DOHH2 (cell line): ENCODE data around the gene RBBP8NL.

Experiments
- H3F3A ChIP-seq: fragments of 200-600 bp; sonication (generic), shearing (Covaris generic); 2 replicates; pipeline ENCODE4 v1.6.0; 2016; ENCODE audit warnings: antibody characterized with exemption, mild to moderate bottlenecking; ENCODE audit not compliant: control insufficient read depth, insufficient read depth
- H3K27ac ChIP-seq: fragments of 200-600 bp; sonication (generic); 2 replicates; pipeline ENCODE4 v1.5.1; 2014; ENCODE audit warnings: low read depth, mild to moderate bottlenecking, low read length, moderate library complexity
- H3K27me3 ChIP-seq: fragments of 200-600 bp; sonication (generic); 2 replicates; pipeline ENCODE4 v1.6.1; 2014; ENCODE audit warnings: mild to moderate bottlenecking, low read length, mixed read lengths; ENCODE audit not compliant: control insufficient read depth
- H3K36me3 ChIP-seq: fragments of 200-600 bp; sonication (generic); 2 replicates; pipeline ENCODE4 v1.6.1; 2014; ENCODE audit warnings: mild to moderate bottlenecking, low read length, moderate library complexity, mixed read lengths; ENCODE audit not compliant: control insufficient read depth
- H3K4me1 ChIP-seq: fragments of 200-600 bp; sonication (generic); 2 replicates; pipeline ENCODE4 v1.6.1; 2014; ENCODE audit warnings: mild to moderate bottlenecking, low read length, mixed read lengths; ENCODE audit not compliant: control insufficient read depth
- H3K4me2 ChIP-seq: fragments of 200-600 bp; sonication (generic); 2 replicates; pipeline ENCODE4 v1.6.0; 2014; ENCODE audit warnings: mild to moderate bottlenecking, low read length, moderate library complexity
- H3K4me3 ChIP-seq: fragments of 200-600 bp; sonication (generic); 2 replicates; pipeline ENCODE4 v1.5.1; 2014; ENCODE audit warnings: mild to moderate bottlenecking, low read length, mixed read lengths
- H3K79me2 ChIP-seq: fragments of 200-600 bp; sonication (generic); 2 replicates; pipeline ENCODE4 v1.6.1; 2014; ENCODE audit warnings: mild to moderate bottlenecking, low read length, mixed read lengths; ENCODE audit not compliant: control insufficient read depth
- H3K9me2 ChIP-seq: fragments of 200-600 bp; sonication (generic); replicated peaks from 2 replicates; pipeline ENCODE4 v1.6.1; 2014; ENCODE audit warnings: mild to moderate bottlenecking, low read length, mixed read lengths; ENCODE audit not compliant: control insufficient read depth
- H3K9me3 ChIP-seq: fragments of 200-600 bp; sonication (generic); 2 replicates; pipeline ENCODE4 v1.6.1; 2014; ENCODE audit warnings: antibody characterized with exemption, low read length, mixed read lengths; ENCODE audit not compliant: control insufficient read depth, insufficient read depth
- H4K20me1 ChIP-seq: fragments of 200-600 bp; sonication (generic); 2 replicates; pipeline ENCODE4 v1.6.0; 2014; ENCODE audit warnings: low read depth, mild to moderate bottlenecking, antibody characterized with exemption, low read length, moderate library complexity; ENCODE audit not compliant: control insufficient read depth, insufficient read depth
- EZH2phosphoT487 ChIP-seq: fragments of 200-600 bp; sonication (generic); IDR thresholded peaks from 2 replicates; pipeline ENCODE4 v1.6.1; 2017; ENCODE audit warnings: borderline replicate concordance, mild to moderate bottlenecking, antibody characterized with exemption, low read length, moderate library complexity, mixed read lengths
- TF ChIP-seq, protein P1 (sequence below): fragments of 200-600 bp; sonication (generic); IDR thresholded peaks from one replicate; pipeline ENCODE4 v1.5.1; 2014; ENCODE audit warnings: antibody characterized with exemption, mild to moderate bottlenecking, low read depth, low read length; ENCODE audit not compliant: poor library complexity, severe bottlenecking

RBBP8NL gene

DNA sequence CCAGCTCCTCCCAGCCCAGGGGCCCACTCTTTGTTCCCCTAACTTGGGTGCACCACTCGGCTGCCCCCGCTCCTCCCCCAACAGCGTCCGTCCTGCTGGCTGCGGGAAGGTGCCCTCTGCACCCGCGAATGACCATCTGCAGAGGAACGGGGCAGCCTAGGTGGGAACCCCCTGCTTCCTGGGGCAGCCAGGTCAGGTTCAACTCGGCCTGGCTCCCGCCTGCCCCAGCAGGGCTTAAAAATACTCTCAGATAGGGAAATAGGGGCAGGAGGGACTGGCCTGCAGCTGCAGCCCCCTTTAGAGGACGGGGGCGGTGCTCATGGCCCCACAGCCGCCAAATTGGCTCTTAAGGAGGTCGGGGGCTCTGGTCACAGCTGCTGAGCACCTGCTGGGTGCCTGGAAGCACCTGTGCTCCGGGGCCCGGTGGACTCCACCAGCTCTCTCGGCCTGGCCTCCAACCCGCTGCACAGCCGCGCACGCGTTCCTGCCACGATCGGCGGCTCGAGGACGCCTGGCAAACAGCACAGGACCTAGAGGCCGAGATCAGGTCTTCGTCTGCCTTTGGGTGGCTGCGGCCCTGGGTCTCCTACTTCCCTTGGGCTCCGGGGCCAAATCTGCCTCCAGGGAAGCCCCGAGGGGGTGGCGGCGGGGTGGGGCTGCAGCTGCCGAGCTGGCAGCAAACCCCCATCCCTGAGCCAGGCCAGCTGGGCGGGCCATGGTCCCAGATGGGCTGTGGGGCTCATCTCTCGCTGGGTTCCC lies 59.5 kb downstream of the RBBP8NL start:
- peak overlapping the region; percentile 94 for H3K4me2 ChIP-seq
- no peaks in the 10 kb centered on the region for H3K36me3 ChIP-seq
- H3K79me2 ChIP-seq: peaks cover 22% of the 10 kb centered on the region
- H3K4me1 ChIP-seq: peaks cover 38% of the 10 kb centered on the region
- peaks cover 34% of the 10 kb centered on the region for H3K27me3 ChIP-seq
- no peaks in the 10 kb centered on the region for H3K9me3 ChIP-seq
- H3K9me2 ChIP-seq: no peaks in the 10 kb centered on the region
- TF ChIP-seq, protein P1, sequence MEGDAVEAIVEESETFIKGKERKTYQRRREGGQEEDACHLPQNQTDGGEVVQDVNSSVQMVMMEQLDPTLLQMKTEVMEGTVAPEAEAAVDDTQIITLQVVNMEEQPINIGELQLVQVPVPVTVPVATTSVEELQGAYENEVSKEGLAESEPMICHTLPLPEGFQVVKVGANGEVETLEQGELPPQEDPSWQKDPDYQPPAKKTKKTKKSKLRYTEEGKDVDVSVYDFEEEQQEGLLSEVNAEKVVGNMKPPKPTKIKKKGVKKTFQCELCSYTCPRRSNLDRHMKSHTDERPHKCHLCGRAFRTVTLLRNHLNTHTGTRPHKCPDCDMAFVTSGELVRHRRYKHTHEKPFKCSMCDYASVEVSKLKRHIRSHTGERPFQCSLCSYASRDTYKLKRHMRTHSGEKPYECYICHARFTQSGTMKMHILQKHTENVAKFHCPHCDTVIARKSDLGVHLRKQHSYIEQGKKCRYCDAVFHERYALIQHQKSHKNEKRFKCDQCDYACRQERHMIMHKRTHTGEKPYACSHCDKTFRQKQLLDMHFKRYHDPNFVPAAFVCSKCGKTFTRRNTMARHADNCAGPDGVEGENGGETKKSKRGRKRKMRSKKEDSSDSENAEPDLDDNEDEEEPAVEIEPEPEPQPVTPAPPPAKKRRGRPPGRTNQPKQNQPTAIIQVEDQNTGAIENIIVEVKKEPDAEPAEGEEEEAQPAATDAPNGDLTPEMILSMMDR: no peak
- TF ChIP-seq EZH2phosphoT487: no peak
- peaks cover 9% of the 10 kb centered on the region; the same call in 1 of the 2 replicates for H3F3A ChIP-seq
- peaks cover 2% of the 10 kb centered on the region; the same call in 1 of the 2 replicates for H4K20me1 ChIP-seq
- 0 out of 2 replicates have a peak overlapping the region, but pooled peaks have one; percentile 13 for H3K27ac ChIP-seq
- peak overlapping the region; percentile 76 for H3K4me3 ChIP-seq

DNA sequence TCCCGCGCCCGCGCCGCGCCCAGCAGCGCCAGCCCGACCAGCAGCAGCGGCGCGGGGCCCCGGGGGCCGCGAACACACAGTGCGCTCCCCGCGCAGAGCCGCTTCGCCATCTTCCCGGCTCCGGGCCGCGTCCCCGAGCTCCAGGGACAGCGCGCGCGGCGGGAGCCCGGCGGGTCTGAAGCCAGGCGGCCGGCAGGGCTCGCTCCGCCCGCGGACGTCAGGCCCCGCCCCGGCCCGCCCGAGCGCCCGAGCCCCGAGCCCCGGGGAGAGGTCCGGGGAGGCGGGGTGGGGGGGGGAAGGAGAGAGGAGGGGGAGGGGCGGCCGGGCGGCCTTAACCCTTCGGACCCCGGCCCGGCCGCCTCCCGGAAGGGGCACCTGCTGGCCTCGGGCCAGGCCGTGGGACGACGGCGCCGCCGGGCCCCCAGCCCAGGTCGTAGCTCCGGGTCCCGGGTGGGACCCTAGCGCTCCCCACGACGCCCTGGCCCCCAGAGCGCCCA lies 60.2 kb downstream of the RBBP8NL start, which contains the start of gene LAMA5:
TSS of gene LAMA5 (minus strand) at position 177 of the 497 bp plus-strand sequence. CDS start at position 110, 67 bp downstream.
- Histone ChIP-seq H3K27me3 (peaks cover 34% of the 10 kb centered on the region), H3K4me3 (peak within 1 kb of the TSS; percentile 84), H3K36me3 (no peaks in the 10 kb centered on the region), H4K20me1 (peaks cover 6% of the 10 kb centered on the region; the same call in 1 of the 2 replicates), H3K9me2 (no peaks in the 10 kb centered on the region), H3K9me3 (no peaks in the 10 kb centered on the region), H3F3A (peaks cover 9% of the 10 kb centered on the region; the same call in 1 of the 2 replicates), H3K4me1 (peaks cover 38% of the 10 kb centered on the region), H3K79me2 (peaks cover 22% of the 10 kb centered on the region), H3K4me2 (peak within 1 kb of the TSS; percentile 94), H3K27ac (0 out of 2 replicates have a peak within 1 kb of the TSS, but pooled peaks have one; percentile 22)
- TF ChIP-seq EZH2phosphoT487: no peak
- TF ChIP-seq, protein P1: no peak

DNA sequence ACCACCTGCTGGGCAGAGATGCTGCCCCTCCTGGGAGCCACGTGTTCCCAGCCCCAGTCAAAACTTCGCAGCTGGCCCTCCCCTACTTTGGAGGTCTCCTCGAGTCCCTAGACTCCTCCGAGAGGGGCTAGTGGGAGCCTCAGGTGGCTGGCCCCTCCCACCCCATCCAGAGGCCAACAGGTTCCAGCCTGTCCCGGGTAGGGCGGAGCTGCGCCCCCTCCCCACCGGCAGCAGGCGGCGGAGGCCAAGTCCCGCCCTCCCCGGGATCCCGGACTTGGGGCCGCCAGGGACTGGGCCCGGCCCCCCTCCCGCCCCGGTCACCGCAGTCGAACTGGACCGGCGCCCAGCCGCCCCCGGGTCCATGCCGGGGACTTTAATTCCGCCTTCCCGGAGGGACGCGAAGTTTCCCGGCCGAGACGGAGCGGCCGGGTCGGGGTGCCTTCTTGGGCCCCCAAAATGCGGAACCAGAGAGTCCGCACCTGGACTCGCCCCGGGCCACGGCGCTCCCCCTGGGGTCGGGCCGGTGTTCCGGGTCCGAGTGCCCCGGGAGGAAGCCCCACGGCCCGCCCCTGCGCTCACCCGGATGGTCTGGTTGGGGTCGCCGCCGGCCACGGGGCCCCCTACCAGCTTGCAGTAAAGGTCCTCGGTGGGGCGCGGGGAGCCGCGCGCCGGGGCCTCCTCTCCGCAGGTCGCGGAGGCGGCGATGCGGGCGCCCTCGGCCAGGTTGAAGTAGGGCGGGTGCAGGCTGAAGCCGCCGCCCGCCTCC lies 60.8 kb downstream of the RBBP8NL start:
- Histone ChIP-seq H3F3A (peaks cover 9% of the 10 kb centered on the region; the same call in 1 of the 2 replicates), H3K36me3 (no peaks in the 10 kb centered on the region), H4K20me1 (peaks cover 6% of the 10 kb centered on the region; the same call in 1 of the 2 replicates), H3K4me2 (peak overlapping the region; percentile 92), H3K4me3 (peak overlapping the region; percentile 84), H3K4me1 (peaks cover 38% of the 10 kb centered on the region), H3K27ac (0 out of 2 replicates have a peak overlapping the region, but pooled peaks have one; percentile 22), H3K9me3 (no peaks in the 10 kb centered on the region), H3K9me2 (no peaks in the 10 kb centered on the region), H3K27me3 (peaks cover 34% of the 10 kb centered on the region), H3K79me2 (peaks cover 22% of the 10 kb centered on the region)
- TF ChIP-seq, protein P1: no peak
- no peak for TF ChIP-seq EZH2phosphoT487
